GM23338 (cell line): ENCODE measurements around the gene DPYD. TPM values are rescaled to one million over a fixed set of nuclear protein-coding genes. Genes with fewer than 3 reads are reported as not detected.

Experiments
- ATAC-seq: fragments of 200-7000 bp; cut with Tn5 transposase; 3 replicates; pipeline ENCODE4 v1.9.1; 2020
- DNase-seq: peaks from one replicate; pipeline ENCODE4 v3.0.0-alpha.2; 2015; ENCODE audit warnings: low spot score
- H2AFZ ChIP-seq: fragments of 200-600 bp; sonication (generic); 2 replicates; pipeline ENCODE4 v1.8.0; 2016; ENCODE audit warnings: antibody characterized with exemption, mild to moderate bottlenecking, moderate library complexity
- H3F3A ChIP-seq: fragments of 200-600 bp; sonication (generic); replicated peaks from 2 replicates; pipeline ENCODE4 v1.8.0; 2017; ENCODE audit warnings: antibody characterized with exemption, mixed run types, low read depth
- H3K27ac ChIP-seq: fragments of 200-600 bp; sonication (generic); 2 replicates; pipeline ENCODE4 v1.6.1; 2016; ENCODE audit warnings: low read depth
- H3K27me3 ChIP-seq: fragments of 200-600 bp; sonication (generic); 2 replicates; pipeline ENCODE4 v1.8.0; 2016; ENCODE audit warnings: mild to moderate bottlenecking, mixed run types, moderate library complexity; ENCODE audit not compliant: insufficient read depth
- H3K36me3 ChIP-seq: fragments of 200-600 bp; sonication (generic); 2 replicates; pipeline ENCODE4 v1.8.0; 2016; ENCODE audit warnings: mild to moderate bottlenecking; ENCODE audit not compliant: insufficient read depth
- H3K4me1 ChIP-seq: fragments of 200-600 bp; sonication (generic); 2 replicates; pipeline ENCODE4 v1.8.0; 2016; ENCODE audit warnings: mild to moderate bottlenecking, moderate library complexity; ENCODE audit not compliant: insufficient read depth
- H3K4me2 ChIP-seq: fragments of 200-600 bp; sonication (generic); 2 replicates; pipeline ENCODE4 v1.7.1; 2017; ENCODE audit warnings: mixed run types
- H3K4me3 ChIP-seq: fragments of 200-600 bp; sonication (generic); 2 replicates; pipeline ENCODE4 v1.6.1; 2016; ENCODE audit warnings: mixed run types
- H3K79me2 ChIP-seq: fragments of 200-600 bp; sonication (generic); replicated peaks from 2 replicates; pipeline ENCODE4 v1.8.0; 2017; ENCODE audit warnings: mild to moderate bottlenecking; ENCODE audit not compliant: insufficient read depth
- H3K9me2 ChIP-seq: fragments of 200-600 bp; sonication (generic); 2 replicates; pipeline ENCODE4 v1.8.0; 2017; ENCODE audit not compliant: insufficient read depth
- H4K20me1 ChIP-seq: fragments of 200-600 bp; sonication (generic); replicated peaks from 2 replicates; pipeline ENCODE4 v1.8.0; 2017; ENCODE audit warnings: mild to moderate bottlenecking; ENCODE audit not compliant: insufficient read depth
- H3K27ac Mint-ChIP-seq: 2 replicates; pipeline ENCODE4 v1.8.0; 2020; ENCODE audit warnings: inconsistent platforms, mild to moderate bottlenecking, moderate library complexity, mixed read lengths
- H3K27me3 Mint-ChIP-seq: 3 replicates; pipeline ENCODE4 v1.8.0; 2022; ENCODE audit warnings: low read depth, mild to moderate bottlenecking, moderate library complexity, mixed read lengths, inconsistent platforms; ENCODE audit not compliant: insufficient read depth, poor library complexity
- H3K36me3 Mint-ChIP-seq: 3 replicates; pipeline ENCODE4 v1.8.0; 2021; ENCODE audit warnings: low read depth, mild to moderate bottlenecking, inconsistent platforms, moderate library complexity, mixed read lengths
- H3K4me1 Mint-ChIP-seq: 3 replicates; pipeline ENCODE4 v1.8.0; 2020; ENCODE audit warnings: mild to moderate bottlenecking, inconsistent platforms, mixed read lengths
- H3K4me3 Mint-ChIP-seq: 3 replicates; pipeline ENCODE4 v1.8.0; 2021; ENCODE audit warnings: moderate library complexity, mild to moderate bottlenecking, inconsistent platforms, mixed read lengths
- H3K9me3 Mint-ChIP-seq: 3 replicates; pipeline ENCODE4 v1.8.0; 2020; ENCODE audit warnings: moderate library complexity, mild to moderate bottlenecking, inconsistent platforms, mixed read lengths
- CTCF ChIP-seq, 2 experiments: fragments of 200-600 bp in 1 of 2; sonication (generic) in 1 of 2; conservative IDR thresholded peaks; 2 replicates each; pipeline versions ENCODE4 v1.5.1 to v1.6.1; 2016 to 2017; ENCODE audit warnings: antibody characterized with exemption in 2 of 2, low read depth in 2 of 2, mild to moderate bottlenecking in 2 of 2, moderate library complexity in 1 of 2
- EZH2 ChIP-seq: fragments of 200-600 bp; sonication (generic); IDR thresholded peaks from one replicate; pipeline ENCODE4 v1.8.0; 2017; ENCODE audit warnings: antibody characterized with exemption, mild to moderate bottlenecking, low read depth; ENCODE audit not compliant: unreplicated experiment
- JUNB ChIP-seq: IDR thresholded peaks from one replicate; pipeline ENCODE4 v1.6.1; 2016; ENCODE audit warnings: antibody characterized with exemption; ENCODE audit not compliant: unreplicated experiment
- NANOG ChIP-seq: IDR thresholded peaks from 2 replicates; pipeline ENCODE4 v1.6.1; 2016; ENCODE audit warnings: antibody characterized with exemption, borderline replicate concordance
- STAT1 ChIP-seq: IDR thresholded peaks from one replicate; pipeline ENCODE4 v1.6.1; 2016; ENCODE audit warnings: antibody characterized with exemption; ENCODE audit not compliant: unreplicated experiment
- ZNF114 ChIP-seq: fragments of 250-450 bp; sonication (Bioruptor Pico); IDR thresholded peaks from 2 replicates; pipeline ENCODE4 v1.5.0; 2020; ENCODE audit warnings: mild to moderate bottlenecking, moderate library complexity
- ZNF331 ChIP-seq: fragments of 250-450 bp; sonication (Bioruptor Pico); IDR thresholded peaks from 2 replicates; pipeline ENCODE4 v1.5.0; 2020; ENCODE audit warnings: low read depth, mild to moderate bottlenecking, moderate library complexity
- ZNF462 ChIP-seq: fragments of 250-450 bp; sonication (Bioruptor Pico); IDR thresholded peaks from 2 replicates; pipeline ENCODE4 v1.5.0; 2020; ENCODE audit warnings: mild to moderate bottlenecking, moderate library complexity
- polyA plus RNA-seq: library from polyadenylated mRNA; unstranded; fragments of >200 nt; fragmentation: Nextera tagmentation; extraction: Ambion mirVana; gene quantifications from 2 replicates; pipeline ENCODE4 v1.2.1, GENCODE V29; 2016
- total RNA-seq: library from RNA; depleted of rRNA; stranded (reverse); fragments of >200 nt; shearing (Covaris generic); gene quantifications from 2 replicates; pipeline ENCODE4 v1.2.3, GENCODE V29; 2014
- TF ChIP-seq, protein P1 (sequence below): IDR thresholded peaks from 2 replicates; pipeline ENCODE4 v1.6.1; 2016; ENCODE audit warnings: antibody characterized with exemption

DPYD gene
- total and polyA plus RNA-seq, 2 experiments from 2014 or later = 0.50 to 1.6 TPM

- H4K20me1 ChIP-seq = no peaks in the 10 kb centered on the region
- H3K9me2 ChIP-seq = no peaks in the 10 kb centered on the region
- 0 out of 2 replicates have a peak, but pooled peaks cover 5% of the 10 kb centered on the region for H3K27me3 ChIP-seq
- no peaks in the 10 kb centered on the region for H3K79me2 ChIP-seq
- Mint-ChIP-seq H3K36me3 (no peaks in the 10 kb centered on the region), H3K4me3 (no peak overlapping the region), H3K27ac (no peak overlapping the region), H3K27me3 (no peaks in the 10 kb centered on the region), H3K4me1 (peaks cover 6% of the 10 kb centered on the region; the same call in 2 of the 3 replicates), H3K9me3 (no peaks in the 10 kb centered on the region)
- DNase-seq = no peak
- ATAC-seq = no peak
- no peak overlapping the region for H3K4me2 ChIP-seq
- H3K4me1 ChIP-seq = no peaks in the 10 kb centered on the region
- no peaks in the 10 kb centered on the region for H3K36me3 ChIP-seq
- TF ChIP-seq NANOG (no peak), STAT1 (no peak), ZNF462 (CRISPR knock-in tag) (no peak), JUNB (no peak), ZNF114 (no peak), ZNF331 (CRISPR knock-in tag) (no peak), EZH2 (no peak), CTCF (conservative IDR thresholded peaks at IDR 0.05; ENCODE audit: low read depth in 2 of 2) (no peak)
- TF ChIP-seq, protein P1, sequence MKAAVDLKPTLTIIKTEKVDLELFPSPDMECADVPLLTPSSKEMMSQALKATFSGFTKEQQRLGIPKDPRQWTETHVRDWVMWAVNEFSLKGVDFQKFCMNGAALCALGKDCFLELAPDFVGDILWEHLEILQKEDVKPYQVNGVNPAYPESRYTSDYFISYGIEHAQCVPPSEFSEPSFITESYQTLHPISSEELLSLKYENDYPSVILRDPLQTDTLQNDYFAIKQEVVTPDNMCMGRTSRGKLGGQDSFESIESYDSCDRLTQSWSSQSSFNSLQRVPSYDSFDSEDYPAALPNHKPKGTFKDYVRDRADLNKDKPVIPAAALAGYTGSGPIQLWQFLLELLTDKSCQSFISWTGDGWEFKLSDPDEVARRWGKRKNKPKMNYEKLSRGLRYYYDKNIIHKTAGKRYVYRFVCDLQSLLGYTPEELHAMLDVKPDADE = no peak
- H3K4me3 ChIP-seq = no peak overlapping the region
- no peak overlapping the region for H3K27ac ChIP-seq
- H2AFZ ChIP-seq = no peak overlapping the region
- H3F3A ChIP-seq = no peaks in the 10 kb centered on the region
Measured at GRCh38 chr1:97814804-97815203, 106.0 kb downstream of the DPYD start.
